UCSD-AML1 (cell line): ENCODE measurements around the gene SLC8A2.

ENCODE experiments used
- DNase-seq: peaks from one replicate; lab custom pipeline; 2025; ENCODE audit not compliant: unreplicated experiment; lab: John Stamatoyannopoulos, UW

The SLC8A2 gene

GRCh38 chr19:47461876-47462275 lies 9.8 kb downstream of the SLC8A2 start:
- no peak for DNase-seq

GRCh38 chr19:47459477-47459876 lies 12.2 kb downstream of the SLC8A2 start:
- DNase-seq: no peak

- no peak for DNase-seq
These were observed 13.0 kb downstream of the SLC8A2 start for GRCh38 chr19:47458672-47459071.

GRCh38 chr19:47456721-47457474 lies 14.8 kb downstream of the SLC8A2 start:
- DNase-seq: no peak

- no peak for DNase-seq
These were observed 21.2 kb downstream of the SLC8A2 start for GRCh38 chr19:47450478-47450877.

- no peak for DNase-seq
These were observed 23.3 kb downstream of the SLC8A2 start for GRCh38 chr19:47448360-47448727.

GRCh38 chr19:47447470-47448359 lies 24.0 kb downstream of the SLC8A2 start:
- peak; percentile 46 for DNase-seq

- peak; percentile 65 for DNase-seq
These were observed 24.9 kb downstream of the SLC8A2 start for GRCh38 chr19:47446534-47447469.

GRCh38 chr19:47445937-47446402 lies 25.7 kb downstream of the SLC8A2 start:
- peak; percentile 84 for DNase-seq

GRCh38 chr19:47445527-47445926 lies 26.2 kb downstream of the SLC8A2 start:
- no peak for DNase-seq

GRCh38 chr19:47444388-47444821 lies 27.3 kb downstream of the SLC8A2 start:
- peak; percentile 73 for DNase-seq

GRCh38 chr19:47443331-47443730 lies 28.4 kb downstream of the SLC8A2 start:
- no peak for DNase-seq

- no peak for DNase-seq
These were observed 32.9 kb downstream of the SLC8A2 start for GRCh38 chr19:47438793-47439220.

- no peak for DNase-seq
These were observed 34.2 kb downstream of the SLC8A2 start for GRCh38 chr19:47437500-47437899.

- DNase-seq: peak; percentile 60
These were observed 34.8 kb downstream of the SLC8A2 start for GRCh38 chr19:47436712-47437401.

GRCh38 chr19:47435883-47436417 lies 35.7 kb downstream of the SLC8A2 start:
- DNase-seq: no peak

GRCh38 chr19:47435196-47435595 lies 36.5 kb downstream of the SLC8A2 start:
- DNase-seq: no peak

- no peak for DNase-seq
These were observed 37.6 kb downstream of the SLC8A2 start for GRCh38 chr19:47434088-47434487.

GRCh38 chr19:47433121-47433520 lies 38.6 kb downstream of the SLC8A2 start:
- no peak for DNase-seq

- no peak for DNase-seq
These were observed 39.2 kb downstream of the SLC8A2 start for GRCh38 chr19:47432499-47432898.
